ENCODE results near the gene ARHGEF4. TPM values are rescaled to one million over a fixed set of nuclear protein-coding genes. Genes with fewer than 3 reads are reported as not detected.

ARHGEF4 gene
- total and polyA plus RNA-seq, 2 donors (not counting 3 experiments of a cell fraction or from before 2014, with no cell fraction given) = not detected

GRCh38 chr2:130851624-130852382 is 15.1 kb downstream of the ARHGEF4 start:
- BruUV-seq (replicated peaks) = no TSS peak
- no peak for FAIRE-seq
- Histone ChIP-seq H2AFZ (ENCODE audit: low read depth, low read length) (no peak overlapping the region), H3K27ac (ENCODE audit: insufficient read depth, low read depth, low read length) (no peak overlapping the region), H3K36me3 (ENCODE audit: control insufficient read depth in 2 of 2, extremely low read depth in 1 of 2, insufficient read depth in 2 of 2, low read length in 2 of 2) (no peaks in the 10 kb centered on the region), H3K27me3 (ENCODE audit: control insufficient read depth in 2 of 2, insufficient read depth in 2 of 2, low read length in 2 of 2) (no peaks in the 10 kb centered on the region), H3K79me2 (ENCODE audit: control insufficient read depth, insufficient read depth, low read length) (no peaks in the 10 kb centered on the region), H3K9me1 (replicated peaks; ENCODE audit: control insufficient read depth, extremely low read depth, insufficient read depth, low read length) (no peaks in the 10 kb centered on the region), H3K4me1 (ENCODE audit: control insufficient read depth, extremely low read depth, insufficient read depth, low read length) (no peaks in the 10 kb centered on the region), H4K20me1 (replicated peaks; ENCODE audit: control insufficient read depth, extremely low read depth, insufficient read depth, low read length) (no peaks in the 10 kb centered on the region), H3K4me2 (ENCODE audit: insufficient read depth, low read length) (no peak overlapping the region), H3K4me3 (replicated peaks in 1 of 3; ENCODE audit: insufficient read depth in 1 of 3, low read depth in 1 of 3, low read length in 3 of 3) (no peak overlapping the region), H3K9me3 (replicated peaks; ENCODE audit: control insufficient read depth, insufficient read depth, low read length) (no peaks in the 10 kb centered on the region), H3K9ac (replicated peaks; ENCODE audit: extremely low read depth, insufficient read depth, low read length) (no peak overlapping the region)
- no peak for TF ChIP-seq CTCF (IDR thresholded peaks at IDR 0.05; ENCODE audit: extremely low read depth in 1 of 2, insufficient read depth in 1 of 2, low read depth in 1 of 2, low read length in 2 of 2)
- TF ChIP-seq GATA2 (IDR thresholded peaks at IDR 0.05; ENCODE audit: insufficient read depth, insufficient read length, low read depth, low read length) = no peak
- TF ChIP-seq POLR2AphosphoS5 (IDR thresholded peaks at IDR 0.05; ENCODE audit: insufficient read depth, low read depth, low read length) = no peak
- TF ChIP-seq JUN (IDR thresholded peaks at IDR 0.05; ENCODE audit: borderline replicate concordance, insufficient read depth, insufficient read length, low read depth) = no peak
- no peak for TF ChIP-seq POLR2A (IDR thresholded peaks at IDR 0.05; ENCODE audit: low read depth, low read length)
- no peak for TF ChIP-seq FOS (IDR thresholded peaks at IDR 0.05; ENCODE audit: borderline replicate concordance, insufficient read depth, low read length)
- no peak for TF ChIP-seq EZH2 (IDR thresholded peaks at IDR 0.05; ENCODE audit: borderline replicate concordance, low read depth, low read length, severe bottlenecking)
- no peak for TF ChIP-seq MAX (IDR thresholded peaks at IDR 0.05; ENCODE audit: insufficient read depth, insufficient read length)
- no peak for TF ChIP-seq MYC (IDR thresholded peaks at IDR 0.05; ENCODE audit: low read depth, low read length)
- DNase-seq (ENCODE audit: low read depth, low spot score) = no peak
- intact Hi-C loops (cut with micrococcal nuclease) (no loop called here), dilution Hi-C loops (cut with MboI; ENCODE audit: extremely low pct_ligation_motif_present, low sequenced_read_pairs) (no loop called here)
- ChIA-PET CTCF (interaction anchor here (0.8 to 1.1 kb wide), 2 partner anchors 21 to 54 kb away, joined by 3 to 4 read pairs; no protein-coding TSS in a partner anchor), POLR2A (no interaction called here)

All from endothelial cell of umbilical vein (primary cell).